ENCODE results near the gene WTAP. TPM values are rescaled to one million over a fixed set of nuclear protein-coding genes. Genes with fewer than 3 reads are reported as not detected.

WTAP gene
- total and polyA plus RNA-seq, 2 of the 8 experiments (the other 6 are each of a cell fraction or from before 2014, with no cell fraction given), result 32.6 to 120 TPM

DNA sequence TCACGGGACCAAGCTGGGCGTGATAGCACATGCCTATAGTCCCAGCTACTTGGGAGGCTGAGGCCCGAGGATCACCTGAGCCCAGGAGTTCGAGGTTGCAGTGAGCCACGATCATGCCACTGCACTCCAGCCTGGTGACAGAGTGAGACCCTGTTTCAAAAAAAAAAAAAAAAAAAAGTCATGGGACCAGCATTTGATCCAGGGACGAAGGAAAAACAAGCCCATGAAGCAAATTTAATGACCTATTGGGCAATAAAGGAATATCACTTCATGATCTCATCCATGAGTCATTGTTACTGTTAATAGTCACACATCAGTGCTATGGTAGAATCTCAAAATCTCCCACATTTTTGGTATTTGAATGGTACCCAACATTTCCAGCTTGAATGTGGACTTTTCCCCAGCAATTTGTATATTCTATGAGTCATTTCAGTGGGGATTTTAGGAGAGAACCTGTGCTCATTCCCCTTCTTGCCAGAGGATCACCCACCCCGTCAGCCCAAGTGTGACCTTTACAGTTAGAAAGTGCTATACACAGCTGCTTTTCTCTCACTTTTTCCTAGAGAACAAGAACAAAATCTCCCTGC lies 25.8 kb upstream of the WTAP start (continued):
- TF ChIP-seq CHD7 (IDR thresholded peaks at IDR 0.05; ENCODE audit: insufficient replicate concordance, low read length), result no peak
- no peak for TF ChIP-seq GABPA (IDR thresholded peaks at IDR 0.05; ENCODE audit: borderline replicate concordance, insufficient read depth, low read length)
- TF ChIP-seq RBBP5 (IDR thresholded peaks at IDR 0.05; ENCODE audit: borderline replicate concordance, low read depth, low read length), result no peak
- TF ChIP-seq SIX5 (IDR thresholded peaks at IDR 0.05; ENCODE audit: low read depth, low read length), result no peak
- TF ChIP-seq CBX8 (IDR thresholded peaks at IDR 0.05; ENCODE audit: borderline replicate concordance, low read depth, low read length), result no peak
- no peak for TF ChIP-seq NRF1 (IDR thresholded peaks at IDR 0.05; ENCODE audit: low read depth, low read length)
- TF ChIP-seq NANOG (IDR thresholded peaks at IDR 0.05; ENCODE audit: insufficient read depth, low read depth, low read length, poor library complexity, severe bottlenecking), result no peak
- no peak for TF ChIP-seq CHD1 (IDR thresholded peaks at IDR 0.05; ENCODE audit: low read depth, low read length)
- TF ChIP-seq, protein P1, sequence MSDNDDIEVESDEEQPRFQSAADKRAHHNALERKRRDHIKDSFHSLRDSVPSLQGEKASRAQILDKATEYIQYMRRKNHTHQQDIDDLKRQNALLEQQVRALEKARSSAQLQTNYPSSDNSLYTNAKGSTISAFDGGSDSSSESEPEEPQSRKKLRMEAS (IDR thresholded peaks at IDR 0.05), result no peak
- TF ChIP-seq MAFK (IDR thresholded peaks at IDR 0.05; ENCODE audit: low read depth, low read length), result no peak
